ENCODE measurements around the gene MX2.

DNA sequence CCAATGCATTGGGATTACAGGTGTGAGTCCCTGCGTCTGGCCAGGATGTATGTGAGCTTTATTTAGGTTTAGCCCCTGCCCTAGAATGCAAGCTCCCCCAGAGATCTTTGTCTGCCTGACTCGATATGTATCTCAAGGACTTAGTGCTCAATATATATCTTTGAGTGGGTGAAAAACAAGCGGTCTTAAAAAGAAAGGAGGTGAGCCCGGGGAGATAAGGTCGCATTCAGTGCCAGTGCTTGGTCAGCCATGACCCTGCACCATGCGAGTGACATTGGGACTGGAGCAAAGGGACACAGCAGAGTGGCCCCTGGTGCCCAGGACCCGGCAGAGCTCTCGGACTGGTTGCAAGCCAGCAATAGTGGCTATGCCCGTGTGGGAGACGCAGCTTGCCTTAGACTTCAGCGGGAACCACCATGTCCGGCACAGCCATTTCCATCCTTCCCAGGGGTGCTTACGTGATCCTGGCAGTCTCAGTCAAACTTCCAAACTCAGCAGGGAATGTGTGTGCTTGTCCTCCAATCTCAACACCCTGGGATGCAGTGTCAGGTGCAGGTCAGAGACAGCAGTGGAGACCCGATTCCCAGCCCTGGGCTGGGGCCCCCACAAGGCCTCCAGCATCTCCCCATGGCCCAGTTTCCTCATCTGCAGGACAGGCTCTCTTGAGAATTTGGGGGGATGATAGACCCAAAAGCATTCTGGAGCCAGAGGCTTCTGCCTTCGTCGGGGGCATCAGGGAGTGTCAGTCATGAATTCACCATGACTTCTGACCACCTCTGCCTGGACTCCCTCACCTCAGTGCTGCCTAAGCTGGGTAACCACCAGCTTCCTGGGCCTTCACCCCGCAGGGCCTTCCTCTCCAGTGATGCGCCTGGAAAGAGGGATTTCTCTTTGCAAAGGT, 1.8 kb downstream of the MX2 start:
- TF ChIP-seq POLR2A (IDR thresholded peaks at IDR 0.05; ENCODE audit: low read length) (no peak), GATA1 (IDR thresholded peaks at IDR 0.05; ENCODE audit: low read depth, low read length) (no peak)

Data from erythroblast (primary cell).